BJ (cell line): Measurements from ENCODE around the gene JHY. TPM values are rescaled to one million over a fixed set of nuclear protein-coding genes. Genes with fewer than 3 reads are reported as not detected.

ENCODE experiments used
- CTCF ChIA-PET: fragments of 350-600 bp; formaldehyde crosslinking; extraction: SDS; loops from one replicate; lab custom pipeline; 2021; ENCODE audit warnings: antibody characterized with exemption, inconsistent platforms; lab: Yijun Ruan, JAX
- POLR2A ChIA-PET: fragments of 300-600 bp; sonication (Branson Sonifier 250); formaldehyde crosslinking; extraction: SDS; loops from one replicate; lab custom pipeline; 2021; ENCODE audit warnings: antibody characterized with exemption; lab: Charles Lee
- DNase-seq: peaks from one replicate; pipeline ENCODE4 v3.0.0-alpha.2; 2011; ENCODE audit warnings: low read depth
- H3K27me3 ChIP-seq: 2 replicates; pipeline ENCODE4 v1.6.0; 2011; ENCODE audit warnings: low read length; ENCODE audit not compliant: control insufficient read depth, insufficient read depth
- H3K36me3 ChIP-seq: 2 replicates; pipeline ENCODE4 v1.5.1; 2011; ENCODE audit warnings: low read length; ENCODE audit not compliant: control insufficient read depth, insufficient read depth
- H3K4me3 ChIP-seq: 2 replicates; pipeline ENCODE4 v1.5.1; 2011; ENCODE audit warnings: low read depth, mild to moderate bottlenecking, control low read depth, low read length
- polyA plus RNA-seq: library from polyadenylated mRNA; depleted of rRNA; stranded (reverse); fragments of >200 nt; gene quantifications from 2 replicates; pipeline ENCODE4 v1.2.3, GENCODE V29; 2011
- TF ChIP-seq, protein P1 (sequence below): IDR thresholded peaks from 2 replicates; pipeline ENCODE4 v1.5.1; 2011; ENCODE audit warnings: low read depth, mild to moderate bottlenecking, control low read depth, inconsistent platforms, low read length, moderate library complexity; ENCODE audit not compliant: insufficient read depth

The JHY gene
- polyA plus RNA-seq, 1 experiment, result 4.4 TPM

DNA sequence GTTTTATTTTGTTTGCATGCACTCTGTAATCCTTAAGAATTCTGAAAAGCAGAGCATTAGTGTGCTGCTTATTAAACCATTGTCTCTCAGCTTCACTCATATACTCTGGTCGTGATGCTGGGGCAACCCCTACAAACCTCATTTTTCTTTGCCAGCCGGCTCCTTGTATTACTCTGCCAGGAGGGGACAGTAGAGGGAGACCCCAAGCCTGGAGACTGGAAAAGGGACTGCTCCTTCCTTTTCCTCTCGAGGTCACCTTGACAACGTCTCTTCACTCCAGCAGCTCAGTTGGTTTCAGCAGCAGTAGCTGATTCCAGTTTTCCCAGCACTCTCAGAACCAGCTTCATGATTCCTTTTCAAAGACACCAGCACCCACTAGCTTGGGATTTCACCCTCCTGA is 2.8 kb upstream of the JHY start:
- ChIA-PET CTCF (interaction anchor here (0.9 to 2.6 kb wide), 8 partner anchors 9 to 143 kb away, joined by 3 to 13 read pairs (median 4); no protein-coding TSS in a partner anchor), POLR2A (no interaction called here)
- TF ChIP-seq, protein P1, sequence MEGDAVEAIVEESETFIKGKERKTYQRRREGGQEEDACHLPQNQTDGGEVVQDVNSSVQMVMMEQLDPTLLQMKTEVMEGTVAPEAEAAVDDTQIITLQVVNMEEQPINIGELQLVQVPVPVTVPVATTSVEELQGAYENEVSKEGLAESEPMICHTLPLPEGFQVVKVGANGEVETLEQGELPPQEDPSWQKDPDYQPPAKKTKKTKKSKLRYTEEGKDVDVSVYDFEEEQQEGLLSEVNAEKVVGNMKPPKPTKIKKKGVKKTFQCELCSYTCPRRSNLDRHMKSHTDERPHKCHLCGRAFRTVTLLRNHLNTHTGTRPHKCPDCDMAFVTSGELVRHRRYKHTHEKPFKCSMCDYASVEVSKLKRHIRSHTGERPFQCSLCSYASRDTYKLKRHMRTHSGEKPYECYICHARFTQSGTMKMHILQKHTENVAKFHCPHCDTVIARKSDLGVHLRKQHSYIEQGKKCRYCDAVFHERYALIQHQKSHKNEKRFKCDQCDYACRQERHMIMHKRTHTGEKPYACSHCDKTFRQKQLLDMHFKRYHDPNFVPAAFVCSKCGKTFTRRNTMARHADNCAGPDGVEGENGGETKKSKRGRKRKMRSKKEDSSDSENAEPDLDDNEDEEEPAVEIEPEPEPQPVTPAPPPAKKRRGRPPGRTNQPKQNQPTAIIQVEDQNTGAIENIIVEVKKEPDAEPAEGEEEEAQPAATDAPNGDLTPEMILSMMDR, result no peak
- DNase-seq, result no peak
- no peaks in the 10 kb centered on the region for H3K36me3 ChIP-seq
- no peak overlapping the region for H3K4me3 ChIP-seq
- peaks cover 2% of the 10 kb centered on the region; the same call in 1 of the 2 replicates for H3K27me3 ChIP-seq

DNA sequence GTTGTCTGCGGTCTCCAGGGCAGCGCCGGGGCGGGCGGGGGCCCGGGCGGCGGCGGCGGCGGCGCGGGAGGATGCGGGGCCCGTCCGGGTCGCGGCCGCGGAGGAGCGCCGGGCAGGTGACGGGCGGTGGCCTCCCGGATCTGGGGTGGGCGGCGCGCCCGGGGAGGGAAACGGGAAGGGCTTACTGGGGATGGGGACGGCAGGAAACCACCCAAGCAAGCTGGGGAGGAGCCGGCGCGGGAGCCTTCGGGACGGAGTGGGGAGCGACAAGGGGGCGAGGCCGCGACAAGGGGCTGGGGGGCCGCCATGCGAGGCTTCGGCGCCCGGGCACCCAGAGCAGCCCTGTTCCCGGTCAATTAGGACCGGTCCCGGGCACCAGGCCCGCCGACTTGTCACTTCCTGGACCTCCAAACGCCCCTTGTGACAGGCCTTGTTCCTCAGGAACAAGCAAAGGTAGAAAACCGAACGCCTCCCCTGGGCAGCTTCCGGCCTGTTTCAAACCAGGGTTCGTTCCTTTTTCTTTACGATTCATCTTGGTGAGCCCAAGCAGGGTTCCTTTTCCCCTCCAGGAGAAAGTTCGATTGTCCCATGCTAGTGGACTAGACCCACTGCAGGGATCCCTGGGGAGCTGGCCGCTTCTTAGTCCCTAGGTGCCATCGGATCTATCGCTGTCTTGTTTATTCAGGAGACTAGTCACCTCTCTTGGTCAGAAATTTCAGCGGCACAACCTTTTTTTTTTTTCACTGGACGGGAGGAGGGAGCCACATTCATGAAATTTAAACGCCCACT is 492 bp downstream of the JHY start:
- TF ChIP-seq, protein P1, result no peak
- ChIA-PET CTCF (interaction anchor here (0.7 to 1.2 kb wide), 4 partner anchors 14 to 171 kb away, joined by 3 to 5 read pairs (median 4); no protein-coding TSS in a partner anchor), POLR2A (interaction anchor here (0.6 kb wide), 1 partner anchor 262 kb away, joined by 20 read pairs; no protein-coding TSS in a partner anchor)
- Histone ChIP-seq H3K36me3 (no peaks in the 10 kb centered on the region; the same call in 1 of the 2 replicates), H3K4me3 (peak overlapping the region; percentile 67), H3K27me3 (peaks cover 2% of the 10 kb centered on the region; the same call in 1 of the 2 replicates)
- DNase-seq, result no peak

DNA sequence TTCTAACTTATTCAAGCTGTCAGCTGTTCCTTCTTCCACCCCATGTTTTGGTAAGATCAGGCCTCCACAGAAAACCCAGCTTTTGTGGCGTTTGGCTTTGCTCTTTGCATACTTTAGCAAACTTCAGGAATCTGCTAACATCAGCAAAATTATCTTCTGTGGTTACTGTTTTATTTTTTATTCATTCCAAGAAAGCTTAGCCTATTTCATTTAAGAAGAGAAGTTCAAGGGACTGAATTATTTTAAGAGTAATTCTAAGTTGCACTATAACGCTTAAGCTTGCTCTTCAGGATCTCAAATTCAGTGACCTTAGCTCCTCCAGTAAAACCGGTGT is 1.1 kb downstream of the JHY start:
- TF ChIP-seq, protein P1, result no peak
- peaks cover 2% of the 10 kb centered on the region; the same call in 1 of the 2 replicates for H3K27me3 ChIP-seq
- H3K36me3 ChIP-seq, result no peaks in the 10 kb centered on the region; the same call in 1 of the 2 replicates
- peak overlapping the region; percentile 67 for H3K4me3 ChIP-seq
- ChIA-PET POLR2A (interaction anchor here (0.6 kb wide), 1 partner anchor 263 kb away, joined by 20 read pairs; no protein-coding TSS in a partner anchor), CTCF (interaction anchor here (0.7 to 1.2 kb wide), 4 partner anchors 13 to 170 kb away, joined by 3 to 5 read pairs (median 4); no protein-coding TSS in a partner anchor)
- DNase-seq, result peak; percentile 82

DNA sequence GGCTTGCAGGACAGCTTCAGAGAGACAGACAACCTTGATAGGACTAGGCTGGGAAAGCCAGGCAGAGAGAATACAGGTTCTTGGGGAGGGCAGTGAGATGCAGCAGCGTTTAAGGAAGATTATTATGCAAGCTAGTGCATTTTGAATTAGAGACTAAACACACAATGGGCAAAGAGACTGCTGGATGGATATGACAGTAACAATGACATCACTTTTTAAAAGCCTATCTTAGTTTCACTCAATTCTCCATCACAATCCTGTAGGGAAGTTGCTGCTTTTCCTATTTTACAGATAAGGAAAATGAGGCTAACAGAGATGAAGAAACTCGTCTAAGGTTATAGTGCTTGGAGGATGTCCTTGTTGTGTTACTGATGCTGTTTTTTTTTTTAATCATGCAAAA is 5.6 kb downstream of the JHY start:
- TF ChIP-seq, protein P1, result no peak
- H3K4me3 ChIP-seq, result no peak overlapping the region
- ChIA-PET POLR2A (no interaction called here), CTCF (interaction anchor here (2.4 kb wide), 1 partner anchor 25 kb away, joined by 11 read pairs; no protein-coding TSS in a partner anchor)
- H3K36me3 ChIP-seq, result no peaks in the 10 kb centered on the region; the same call in 1 of the 2 replicates
- no peak for DNase-seq
- no peaks in the 10 kb centered on the region for H3K27me3 ChIP-seq

DNA sequence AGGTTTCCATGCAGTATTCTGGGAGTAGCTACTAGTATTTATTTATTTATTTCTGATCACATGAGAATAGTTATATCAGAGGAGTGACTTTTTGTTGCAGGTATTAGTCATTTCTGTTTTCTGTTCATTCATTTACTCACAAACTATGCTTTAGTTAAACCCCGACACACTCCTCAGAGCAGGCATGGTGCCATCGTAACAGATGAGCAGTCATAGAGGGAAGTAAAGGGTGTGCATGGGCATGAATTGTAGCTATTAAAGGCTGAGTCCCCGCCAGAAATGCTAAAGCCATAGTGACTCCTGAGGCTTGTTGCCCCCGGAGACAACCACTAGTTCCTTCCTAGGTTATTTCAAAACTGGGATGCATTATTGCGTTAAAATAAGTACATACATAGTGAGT is 10.6 kb downstream of the JHY start:
- ChIA-PET CTCF (no interaction called here), POLR2A (interaction anchor here (0.6 kb wide), 1 partner anchor 993 kb away, joined by 5 read pairs; no protein-coding TSS in a partner anchor)
- Histone ChIP-seq H3K36me3 (no peaks in the 10 kb centered on the region), H3K4me3 (no peak overlapping the region), H3K27me3 (no peaks in the 10 kb centered on the region)
- no peak for DNase-seq
- TF ChIP-seq, protein P1, result no peak
